HG02840 (cell line): Measurements from ENCODE around the gene STK32C.

Source experiments
- ATAC-seq: cut with Tn5 transposase; IDR thresholded peaks from one replicate; pipeline ENCODE4 v1.9.1; 2021; ENCODE audit warnings: mild to moderate bottlenecking, moderate library complexity, moderate number of reproducible peaks; ENCODE audit not compliant: unreplicated experiment, low FRiP score

Gene STK32C

GRCh38 chr10:132252412-132252811 is 55.3 kb downstream of the STK32C start:
- no peak for ATAC-seq

GRCh38 chr10:132251928-132252327 is 55.8 kb downstream of the STK32C start:
- ATAC-seq, result no peak

GRCh38 chr10:132250481-132251475 is 57.0 kb downstream of the STK32C start:
- ATAC-seq, result no peak

GRCh38 chr10:132249824-132250375 is 57.9 kb downstream of the STK32C start:
- no peak for ATAC-seq

- ATAC-seq, result no peak
Observed at GRCh38 chr10:132249226-132249724, 58.5 kb downstream of the STK32C start.

GRCh38 chr10:132248455-132249225 is 59.1 kb downstream of the STK32C start:
- ATAC-seq, result no peak

- no peak for ATAC-seq
Observed at GRCh38 chr10:132247943-132248342, 59.8 kb downstream of the STK32C start.

- no peak for ATAC-seq
Observed at GRCh38 chr10:132246296-132246695, 61.5 kb downstream of the STK32C start.

GRCh38 chr10:132245056-132245455 is 62.7 kb downstream of the STK32C start:
- ATAC-seq, result no peak

- no peak for ATAC-seq
Observed at GRCh38 chr10:132243626-132244025, 64.1 kb downstream of the STK32C start.

- ATAC-seq, result no peak
Observed at GRCh38 chr10:132243141-132243540, 64.6 kb downstream of the STK32C start.

- no peak for ATAC-seq
Observed at GRCh38 chr10:132242103-132242840, 65.5 kb downstream of the STK32C start.

GRCh38 chr10:132241496-132241895 is 66.3 kb downstream of the STK32C start:
- no peak for ATAC-seq

GRCh38 chr10:132241086-132241485 is 66.7 kb downstream of the STK32C start:
- ATAC-seq, result no peak

GRCh38 chr10:132240581-132240980 is 67.2 kb downstream of the STK32C start:
- ATAC-seq, result no peak

GRCh38 chr10:132240156-132240555 is 67.6 kb downstream of the STK32C start:
- ATAC-seq, result no peak

GRCh38 chr10:132239126-132240031 is 68.4 kb downstream of the STK32C start:
- no peak for ATAC-seq

- ATAC-seq, result no peak
Observed at GRCh38 chr10:132238371-132239125, 69.2 kb downstream of the STK32C start.
